ENCODE results near the gene SYT6. TPM values are rescaled to one million over a fixed set of nuclear protein-coding genes. Genes with fewer than 3 reads are reported as not detected.

Gene SYT6
- total RNA-seq, 2 experiments from 2014 or later: not detected

DNA sequence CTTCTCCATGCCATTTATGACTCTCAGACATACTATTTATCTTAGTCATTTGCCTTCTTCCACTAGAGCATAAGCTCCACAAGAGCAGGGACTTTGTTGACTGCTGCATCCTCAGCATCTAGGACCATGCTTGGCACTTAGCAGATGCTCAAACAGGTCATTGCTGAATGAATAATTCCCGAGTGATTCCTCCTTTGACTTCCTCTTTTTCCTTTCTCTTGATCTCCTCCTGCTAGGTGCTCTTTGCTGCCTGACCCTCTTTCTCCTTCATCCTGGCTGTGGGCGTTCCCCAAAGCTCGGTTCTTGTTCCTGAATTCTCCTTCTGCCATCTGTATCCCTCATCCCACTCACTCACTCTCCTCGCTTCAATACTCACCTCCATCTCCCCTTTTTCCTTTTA is 23.5 kb downstream of the SYT6 start:
- Mint-ChIP-seq H3K27me3 (ENCODE audit: low read depth) (peaks cover 3% of the 10 kb centered on the region), H3K36me3 (ENCODE audit: low read depth) (no peaks in the 10 kb centered on the region), H3K4me3 (no peak overlapping the region), H3K4me1 (ENCODE audit: low read depth) (peaks cover 7% of the 10 kb centered on the region), H3K27ac (no peak overlapping the region), H3K9me3 (no peaks in the 10 kb centered on the region)
- intact Hi-C loops (cut with micrococcal nuclease): no loop called here
- DNase-seq: no peak
- CTCF ChIA-PET: interaction anchor here (1.1 kb wide), 1 partner anchor 216 kb away, joined by 3 read pairs; no protein-coding TSS in a partner anchor

DNA sequence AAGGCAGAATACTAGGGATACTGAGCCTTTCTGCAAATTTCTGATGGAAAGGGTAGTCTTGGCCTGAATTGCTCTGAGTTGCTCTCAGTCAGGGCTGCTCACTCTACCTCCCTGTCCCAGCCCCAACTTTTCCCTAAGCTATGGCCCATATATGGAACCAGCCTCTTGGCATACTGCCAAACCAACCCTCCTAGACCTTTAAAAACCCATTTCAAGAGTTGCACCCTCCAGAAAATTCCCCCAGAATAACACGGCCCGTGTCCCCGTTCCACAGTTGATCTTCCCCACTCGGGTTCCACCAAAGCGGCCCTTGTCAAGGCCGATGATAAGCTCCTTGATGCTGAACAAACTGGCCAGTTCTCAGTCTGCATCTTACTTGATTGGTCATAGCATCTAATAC is 25.4 kb downstream of the SYT6 start:
- DNase-seq: no peak
- Mint-ChIP-seq H3K36me3 (ENCODE audit: low read depth) (no peaks in the 10 kb centered on the region), H3K27ac (no peak overlapping the region), H3K4me3 (no peak overlapping the region), H3K9me3 (no peaks in the 10 kb centered on the region), H3K27me3 (ENCODE audit: low read depth) (no peaks in the 10 kb centered on the region), H3K4me1 (ENCODE audit: low read depth) (peaks cover 7% of the 10 kb centered on the region)
- intact Hi-C loops (cut with micrococcal nuclease): no loop called here
- CTCF ChIA-PET: interaction anchor here (0.6 kb wide), 1 partner anchor 89 kb away, joined by 4 read pairs; no protein-coding TSS in a partner anchor

DNA sequence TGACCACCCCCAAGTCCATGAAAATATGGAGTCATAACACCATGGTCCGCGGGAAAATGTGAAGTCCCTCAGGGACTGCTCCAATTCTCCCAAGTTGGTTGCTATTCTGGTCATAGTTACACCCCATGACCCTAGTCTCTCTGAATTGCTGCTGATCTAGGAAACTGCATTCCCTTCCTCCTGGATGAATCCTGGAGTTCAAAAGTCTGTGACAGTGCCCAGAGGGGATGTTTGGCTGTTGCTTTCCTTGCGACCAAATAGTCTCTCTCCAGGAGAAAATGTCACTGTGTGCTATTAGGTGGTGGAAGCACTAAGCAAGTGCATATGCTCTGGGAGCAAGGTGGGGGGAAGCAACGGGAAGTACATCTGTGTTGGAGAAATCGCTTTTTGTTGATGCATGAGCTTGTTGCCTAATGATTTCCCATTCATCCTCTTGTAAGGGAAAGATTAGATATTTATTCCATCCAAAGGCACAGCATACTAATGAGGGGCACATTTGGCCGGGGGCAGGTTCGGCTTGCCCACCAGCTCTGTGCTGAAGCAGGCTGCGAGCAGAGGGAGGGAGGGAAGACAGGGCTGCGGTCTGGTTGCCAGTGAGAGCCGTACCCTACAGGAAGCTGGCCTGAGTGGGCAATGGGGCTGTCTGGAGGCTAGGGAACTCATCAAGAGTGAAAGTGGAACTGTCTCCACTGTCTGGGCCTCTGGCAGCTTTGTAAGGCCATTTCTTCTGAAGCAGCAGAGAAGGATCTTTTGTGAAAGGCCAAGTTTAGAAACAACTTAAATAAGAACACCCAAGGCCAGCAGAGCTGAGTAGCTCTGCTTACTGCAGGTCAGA is 27.2 kb downstream of the SYT6 start:
- Mint-ChIP-seq H3K36me3 (ENCODE audit: low read depth) (no peaks in the 10 kb centered on the region), H3K4me3 (no peak overlapping the region), H3K27ac (no peak overlapping the region), H3K27me3 (ENCODE audit: low read depth) (no peaks in the 10 kb centered on the region), H3K9me3 (no peaks in the 10 kb centered on the region), H3K4me1 (ENCODE audit: low read depth) (peaks cover 7% of the 10 kb centered on the region)
- CTCF ChIA-PET: interaction anchor here (1.0 to 1.4 kb wide), 2 partner anchors 26 to 156 kb away, joined by 3 to 4 read pairs; no protein-coding TSS in a partner anchor
- no peak for DNase-seq
- intact Hi-C loops (cut with micrococcal nuclease): no loop called here

DNA sequence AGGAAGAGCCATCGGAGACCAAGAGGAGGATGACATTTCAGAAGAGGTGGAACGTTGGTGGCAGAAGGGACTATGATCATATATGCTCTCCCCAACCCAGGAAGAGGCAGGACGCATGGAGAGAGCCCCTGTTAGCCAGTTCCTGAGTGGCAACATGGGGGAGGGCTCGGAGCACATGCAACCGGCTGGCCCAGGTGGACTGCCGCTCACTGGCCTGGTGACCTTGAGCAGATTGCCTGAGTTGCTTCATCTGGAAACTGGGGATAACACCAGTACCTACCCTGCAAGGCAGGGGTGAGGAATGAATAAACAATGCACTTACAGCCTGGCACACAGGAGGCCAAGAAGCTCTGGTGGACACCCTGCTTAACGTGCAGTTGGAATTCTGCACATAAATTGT is 29.0 kb downstream of the SYT6 start:
- H3K9me3 Mint-ChIP-seq: no peaks in the 10 kb centered on the region
- CTCF ChIA-PET: no interaction called here

DNA sequence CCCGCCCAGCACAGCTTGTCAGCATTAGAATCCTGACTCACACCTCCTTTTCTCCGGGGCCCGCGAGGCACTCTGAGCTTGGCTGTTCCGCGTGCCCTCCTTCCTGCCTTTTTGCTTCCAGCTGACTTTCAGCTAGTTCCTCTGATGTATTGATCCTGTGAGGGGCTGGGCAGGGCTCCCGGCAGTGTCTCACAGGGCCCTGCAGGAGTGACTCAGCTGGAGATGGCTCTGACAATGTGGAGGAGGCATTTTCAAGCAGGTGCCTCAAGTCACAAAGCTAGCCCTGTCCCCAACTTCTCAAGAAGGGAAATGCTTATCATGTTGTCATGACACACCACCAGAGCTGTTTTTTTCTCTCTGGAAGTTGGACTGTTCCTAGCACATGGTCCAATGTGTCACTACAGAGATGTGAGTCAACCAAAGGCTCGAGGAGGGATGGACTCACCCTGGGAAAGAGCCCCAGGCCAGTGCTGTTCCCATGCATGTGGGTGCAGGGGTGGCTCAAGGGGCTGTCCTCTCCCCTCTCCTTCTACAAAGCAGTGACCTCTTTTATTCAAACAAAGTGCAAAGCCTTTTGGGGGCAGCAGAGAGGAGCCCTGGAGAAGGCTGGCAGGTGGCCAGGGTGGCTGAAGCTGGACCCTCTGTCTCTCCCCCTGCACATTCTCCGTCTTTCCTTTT is 30.6 kb downstream of the SYT6 start:
- no peaks in the 10 kb centered on the region for H3K27me3 Mint-ChIP-seq (ENCODE audit: low read depth)
- no peaks in the 10 kb centered on the region for H3K36me3 Mint-ChIP-seq (ENCODE audit: low read depth)
- no peaks in the 10 kb centered on the region for H3K4me1 Mint-ChIP-seq (ENCODE audit: low read depth)
- intact Hi-C loops (cut with micrococcal nuclease): no loop called here
- DNase-seq: no peak
- H3K9me3 Mint-ChIP-seq: no peaks in the 10 kb centered on the region
- CTCF ChIA-PET: no interaction called here
- H3K4me3 Mint-ChIP-seq: no peak overlapping the region
- H3K27ac Mint-ChIP-seq: no peak overlapping the region

More for the DNA sequence above, 29.0 kb downstream of the SYT6 start:
- no peak overlapping the region for H3K4me3 Mint-ChIP-seq
- peaks cover 7% of the 10 kb centered on the region for H3K4me1 Mint-ChIP-seq (ENCODE audit: low read depth)
- no peak overlapping the region for H3K27ac Mint-ChIP-seq
- DNase-seq: no peak
- H3K27me3 Mint-ChIP-seq (ENCODE audit: low read depth): no peaks in the 10 kb centered on the region
- H3K36me3 Mint-ChIP-seq (ENCODE audit: low read depth): no peaks in the 10 kb centered on the region
- intact Hi-C loops (cut with micrococcal nuclease): no loop called here

DNA sequence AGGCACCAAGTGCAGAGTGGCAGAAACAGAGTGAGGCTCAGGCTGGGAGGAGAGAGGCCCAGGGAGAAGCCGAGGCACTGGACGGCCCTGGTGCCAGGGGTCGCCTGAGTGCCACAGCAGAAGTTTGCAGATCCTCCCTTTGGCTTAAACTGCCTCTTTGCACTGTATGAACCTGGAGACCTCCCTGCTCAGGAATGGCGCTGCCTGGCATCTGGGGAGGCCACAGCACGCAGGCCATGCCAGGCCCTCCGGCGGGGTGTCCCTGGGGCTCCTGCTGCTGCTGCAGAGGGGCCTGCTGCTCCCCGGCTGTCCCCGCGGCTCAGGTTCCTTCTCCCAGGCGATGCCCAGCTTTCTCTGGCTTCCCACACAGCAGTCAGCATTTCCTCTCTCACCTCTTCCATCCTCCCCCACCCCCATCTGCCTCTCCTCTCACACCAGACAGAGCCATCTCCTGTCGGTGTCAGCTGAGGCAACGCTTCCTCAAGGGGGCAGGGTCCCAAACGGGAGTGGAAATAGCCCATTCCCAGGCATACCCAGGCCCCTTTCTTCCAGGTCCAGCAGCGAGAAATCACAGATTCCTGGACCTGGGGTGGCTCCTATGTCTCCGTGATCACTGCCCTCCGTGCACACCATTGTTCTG is 35.2 kb downstream of the SYT6 start:
- Mint-ChIP-seq H3K4me1 (ENCODE audit: low read depth) (peaks cover 6% of the 10 kb centered on the region), H3K9me3 (no peaks in the 10 kb centered on the region), H3K36me3 (ENCODE audit: low read depth) (no peaks in the 10 kb centered on the region), H3K4me3 (no peak overlapping the region), H3K27me3 (ENCODE audit: low read depth) (no peaks in the 10 kb centered on the region), H3K27ac (no peak overlapping the region)
- CTCF ChIA-PET: no interaction called here
- no peak for DNase-seq
- intact Hi-C loops (cut with micrococcal nuclease): no loop called here

DNA sequence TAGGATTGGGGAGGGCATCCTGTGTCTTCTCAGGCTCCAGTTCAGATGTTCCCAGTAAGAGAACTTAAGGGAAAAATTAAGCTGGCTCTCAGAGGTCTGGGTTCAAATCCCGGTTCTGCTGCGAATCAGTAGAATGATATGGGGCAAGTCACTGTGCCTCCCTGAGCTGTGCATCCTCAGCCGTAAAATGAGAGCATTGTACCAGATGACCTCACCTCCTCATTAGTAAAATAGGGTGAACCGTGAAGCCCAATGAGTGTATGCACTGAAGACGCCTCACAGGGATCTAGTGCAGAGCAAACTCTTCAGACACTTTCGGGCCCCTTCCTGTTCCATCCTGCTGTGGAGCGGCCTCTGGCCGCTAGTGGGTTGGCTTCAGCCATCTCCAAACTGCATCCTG is 36.0 kb downstream of the SYT6 start:
- H3K4me1 Mint-ChIP-seq (ENCODE audit: low read depth): peaks cover 11% of the 10 kb centered on the region
- intact Hi-C loops (cut with micrococcal nuclease): no loop called here
- no peak overlapping the region for H3K4me3 Mint-ChIP-seq
- CTCF ChIA-PET: no interaction called here
- DNase-seq: no peak
- no peaks in the 10 kb centered on the region for H3K9me3 Mint-ChIP-seq
- H3K36me3 Mint-ChIP-seq (ENCODE audit: low read depth): no peaks in the 10 kb centered on the region
- H3K27ac Mint-ChIP-seq: no peak overlapping the region
- no peaks in the 10 kb centered on the region for H3K27me3 Mint-ChIP-seq (ENCODE audit: low read depth)

DNA sequence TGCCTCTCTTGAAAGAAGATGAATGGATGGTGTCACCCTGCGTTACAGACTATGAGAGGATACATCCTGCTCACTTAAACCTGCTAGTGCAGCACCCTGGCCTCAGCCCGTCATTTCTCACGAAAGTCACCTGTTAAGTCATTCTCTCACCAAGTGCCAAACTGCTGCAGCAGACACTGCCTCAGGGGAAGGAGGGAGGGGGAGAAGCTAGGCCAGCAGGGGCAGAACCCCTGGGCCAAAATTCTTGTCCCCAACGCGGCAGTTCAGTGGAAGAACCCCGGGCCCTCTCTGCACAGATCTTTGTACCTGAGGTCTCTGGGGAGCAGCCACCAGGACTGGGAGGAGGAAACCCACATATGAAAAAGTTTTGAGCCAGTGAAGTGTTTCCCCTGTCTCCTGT is 37.6 kb downstream of the SYT6 start:
- Mint-ChIP-seq H3K27ac (no peak overlapping the region), H3K4me1 (ENCODE audit: low read depth) (peaks cover 11% of the 10 kb centered on the region), H3K36me3 (ENCODE audit: low read depth) (no peaks in the 10 kb centered on the region), H3K9me3 (no peaks in the 10 kb centered on the region), H3K27me3 (ENCODE audit: low read depth) (no peaks in the 10 kb centered on the region), H3K4me3 (no peak overlapping the region)
- CTCF ChIA-PET: no interaction called here
- intact Hi-C loops (cut with micrococcal nuclease): no loop called here
- no peak for DNase-seq

DNA sequence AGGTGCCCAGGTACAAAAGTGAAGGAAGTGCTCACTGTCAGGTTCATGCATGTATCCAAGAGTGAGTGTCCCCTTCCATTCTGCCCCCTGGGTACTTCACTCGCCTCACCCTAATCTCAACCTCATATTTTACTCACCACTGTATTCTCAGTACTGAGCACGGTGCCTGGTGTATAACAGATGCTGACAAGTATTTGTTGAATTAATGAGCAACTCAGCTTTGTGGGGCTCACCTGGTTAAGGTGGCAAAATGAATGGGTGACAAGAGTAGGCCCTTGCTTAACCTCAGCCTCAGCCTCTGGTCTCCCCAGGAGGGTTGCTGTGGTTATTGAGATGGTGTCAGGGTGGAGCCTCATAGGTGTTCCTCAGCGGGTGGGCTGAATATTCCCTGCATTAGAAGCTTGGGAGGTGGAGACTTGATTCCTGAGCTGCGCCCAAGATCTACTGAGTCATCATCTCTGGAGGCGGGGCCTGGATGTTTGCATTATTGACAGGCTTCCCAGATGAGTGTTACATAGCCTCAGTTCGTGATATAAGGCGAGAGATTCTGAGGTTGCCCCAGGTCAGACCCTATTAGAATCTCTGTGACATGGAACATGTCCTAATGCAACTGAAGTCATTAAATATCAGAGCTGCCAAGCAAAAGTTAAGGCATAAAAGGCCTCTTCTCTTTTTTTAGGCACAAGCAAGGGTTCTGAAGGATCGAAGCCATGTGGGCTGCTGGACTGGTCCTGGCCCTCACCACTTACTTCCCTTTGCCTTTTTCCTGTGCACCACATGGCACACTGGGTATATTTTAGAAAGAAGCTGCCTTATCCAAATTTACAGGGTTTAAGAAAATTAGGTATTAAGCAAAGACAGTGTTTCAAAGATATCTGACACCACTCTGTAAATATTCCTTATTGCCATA is 39.2 kb downstream of the SYT6 start:
- Mint-ChIP-seq H3K4me3 (no peak overlapping the region), H3K27ac (no peak overlapping the region), H3K36me3 (ENCODE audit: low read depth) (no peaks in the 10 kb centered on the region), H3K27me3 (ENCODE audit: low read depth) (no peaks in the 10 kb centered on the region), H3K4me1 (ENCODE audit: low read depth) (peaks cover 11% of the 10 kb centered on the region), H3K9me3 (no peaks in the 10 kb centered on the region)
- DNase-seq: no peak
- intact Hi-C loops (cut with micrococcal nuclease): no loop called here
- CTCF ChIA-PET: interaction anchor here (0.6 to 1.0 kb wide), 2 partner anchors 100 to 168 kb away, joined by 3 read pairs; no protein-coding TSS in a partner anchor

DNA sequence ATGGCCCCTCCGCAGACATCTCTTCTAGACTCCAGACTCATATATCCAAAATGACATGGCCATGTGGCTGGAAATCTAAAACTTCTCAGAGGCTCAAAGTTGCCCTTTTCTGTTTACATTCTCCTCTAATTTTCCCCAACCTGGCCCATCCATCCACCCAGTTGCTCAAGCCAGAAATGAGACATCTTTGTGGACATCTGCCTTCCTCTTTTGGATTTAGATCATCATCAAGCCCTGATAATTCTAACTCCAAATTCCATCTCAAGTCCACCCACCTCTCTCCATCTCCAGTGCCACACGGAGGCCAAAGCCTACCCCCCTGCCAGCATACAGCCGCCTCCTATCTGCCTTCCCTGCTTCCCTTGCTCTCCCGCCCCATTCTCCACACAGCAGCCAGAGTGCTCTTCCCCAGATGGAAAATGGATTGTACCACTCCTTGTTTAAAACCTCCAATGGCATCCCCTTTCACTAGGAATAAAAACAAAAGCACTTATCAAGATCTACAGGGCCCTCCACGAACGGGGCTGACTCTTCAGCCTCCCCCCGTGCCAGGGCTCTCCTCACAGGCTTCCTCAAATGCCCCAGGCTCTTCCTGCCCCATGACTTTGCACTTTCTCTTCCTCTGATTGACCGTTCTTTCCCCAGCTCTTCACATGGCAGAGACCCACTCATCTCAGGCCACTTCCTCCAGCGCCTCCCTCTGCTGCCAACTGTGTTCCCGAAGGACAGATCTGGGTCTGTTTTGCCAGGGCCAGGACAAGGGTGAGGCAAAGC is 40.1 kb downstream of the SYT6 start:
- no peak overlapping the region for H3K27ac Mint-ChIP-seq

DNA sequence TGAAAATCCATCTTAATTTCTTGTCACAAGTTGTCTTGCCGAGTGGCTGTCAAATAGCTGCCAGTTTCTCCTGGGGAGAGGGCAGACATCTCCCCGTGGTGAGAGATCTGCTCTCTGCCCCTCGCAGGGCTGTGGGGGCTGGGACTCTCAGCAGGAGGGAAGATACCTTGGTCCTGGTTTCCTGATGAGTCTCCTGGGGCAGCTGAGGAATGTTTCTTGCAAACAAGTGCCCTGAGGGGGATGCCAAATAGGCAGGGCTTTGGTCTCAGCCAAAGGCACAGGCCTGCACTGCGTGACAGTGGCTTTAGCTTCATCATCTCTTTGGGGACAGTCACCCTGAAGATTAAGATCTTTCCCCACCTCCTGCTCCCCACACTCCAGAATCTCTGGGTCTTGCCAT is 40.9 kb downstream of the SYT6 start:
- Mint-ChIP-seq H3K9me3 (no peaks in the 10 kb centered on the region), H3K27me3 (ENCODE audit: low read depth) (no peaks in the 10 kb centered on the region), H3K36me3 (ENCODE audit: low read depth) (no peaks in the 10 kb centered on the region), H3K4me1 (ENCODE audit: low read depth) (peaks cover 11% of the 10 kb centered on the region), H3K4me3 (no peak overlapping the region), H3K27ac (no peak overlapping the region)
- DNase-seq: no peak
- intact Hi-C loops (cut with micrococcal nuclease): no loop called here
- CTCF ChIA-PET: no interaction called here

More for the DNA sequence above, 40.1 kb downstream of the SYT6 start:
- no peaks in the 10 kb centered on the region for H3K27me3 Mint-ChIP-seq (ENCODE audit: low read depth)
- H3K4me1 Mint-ChIP-seq (ENCODE audit: low read depth): peaks cover 11% of the 10 kb centered on the region
- CTCF ChIA-PET: no interaction called here
- DNase-seq: no peak
- H3K4me3 Mint-ChIP-seq: no peak overlapping the region
- H3K36me3 Mint-ChIP-seq (ENCODE audit: low read depth): no peaks in the 10 kb centered on the region
- intact Hi-C loops (cut with micrococcal nuclease): no loop called here
- H3K9me3 Mint-ChIP-seq: no peaks in the 10 kb centered on the region
